GM18861 (cell line): ENCODE data around the gene LBX1.
"Not testable (repeated sequence)": the region's sequence is repeated elsewhere in the genome, so short reads cannot be mapped to it uniquely, and the experiment has no call there.

ENCODE experiments used
- ATAC-seq: cut with Tn5 transposase; IDR thresholded peaks from one replicate; pipeline ENCODE4 v1.9.1; 2021; ENCODE audit not compliant: unreplicated experiment

Gene LBX1

DNA sequence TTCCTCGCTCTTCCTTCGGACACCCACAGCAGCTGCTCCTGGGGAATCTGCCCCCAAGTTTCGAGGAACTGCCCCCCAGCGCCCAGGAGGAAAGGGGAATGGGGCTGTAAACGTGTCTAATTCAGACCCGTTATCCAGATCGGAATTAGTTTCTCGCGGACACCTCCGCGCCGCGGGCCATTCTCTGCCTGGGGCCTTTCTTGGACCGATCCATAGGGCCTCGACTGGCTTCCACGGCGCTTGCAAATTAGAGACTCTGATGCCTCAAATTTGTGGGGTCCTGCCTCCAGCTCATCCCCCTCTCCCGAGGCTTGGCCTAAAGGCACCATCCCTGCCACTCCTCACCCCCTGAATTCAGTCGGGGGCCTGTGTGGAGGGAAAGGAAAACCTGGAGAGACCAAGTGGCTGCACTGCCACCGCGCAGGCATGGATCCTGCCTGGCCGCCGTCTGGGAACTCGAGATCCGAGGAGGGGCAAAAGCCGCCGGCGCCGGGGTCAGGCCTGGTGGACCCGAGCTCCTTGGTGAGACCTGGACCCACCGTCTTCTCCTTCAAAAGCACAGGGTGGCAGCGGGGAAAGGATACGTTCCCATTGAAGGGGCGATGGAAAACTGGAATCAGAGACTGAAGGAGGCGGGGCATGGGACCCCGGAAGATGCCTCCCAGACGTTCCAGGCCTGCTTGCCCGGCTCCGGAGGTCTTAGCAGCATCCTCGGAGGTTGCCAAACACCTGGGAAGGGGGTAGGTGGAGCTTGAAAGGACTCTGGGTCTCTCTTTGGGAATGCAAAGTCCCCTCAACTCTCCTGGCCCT is 13.7 kb downstream of the LBX1 start:
- no peak for ATAC-seq

DNA sequence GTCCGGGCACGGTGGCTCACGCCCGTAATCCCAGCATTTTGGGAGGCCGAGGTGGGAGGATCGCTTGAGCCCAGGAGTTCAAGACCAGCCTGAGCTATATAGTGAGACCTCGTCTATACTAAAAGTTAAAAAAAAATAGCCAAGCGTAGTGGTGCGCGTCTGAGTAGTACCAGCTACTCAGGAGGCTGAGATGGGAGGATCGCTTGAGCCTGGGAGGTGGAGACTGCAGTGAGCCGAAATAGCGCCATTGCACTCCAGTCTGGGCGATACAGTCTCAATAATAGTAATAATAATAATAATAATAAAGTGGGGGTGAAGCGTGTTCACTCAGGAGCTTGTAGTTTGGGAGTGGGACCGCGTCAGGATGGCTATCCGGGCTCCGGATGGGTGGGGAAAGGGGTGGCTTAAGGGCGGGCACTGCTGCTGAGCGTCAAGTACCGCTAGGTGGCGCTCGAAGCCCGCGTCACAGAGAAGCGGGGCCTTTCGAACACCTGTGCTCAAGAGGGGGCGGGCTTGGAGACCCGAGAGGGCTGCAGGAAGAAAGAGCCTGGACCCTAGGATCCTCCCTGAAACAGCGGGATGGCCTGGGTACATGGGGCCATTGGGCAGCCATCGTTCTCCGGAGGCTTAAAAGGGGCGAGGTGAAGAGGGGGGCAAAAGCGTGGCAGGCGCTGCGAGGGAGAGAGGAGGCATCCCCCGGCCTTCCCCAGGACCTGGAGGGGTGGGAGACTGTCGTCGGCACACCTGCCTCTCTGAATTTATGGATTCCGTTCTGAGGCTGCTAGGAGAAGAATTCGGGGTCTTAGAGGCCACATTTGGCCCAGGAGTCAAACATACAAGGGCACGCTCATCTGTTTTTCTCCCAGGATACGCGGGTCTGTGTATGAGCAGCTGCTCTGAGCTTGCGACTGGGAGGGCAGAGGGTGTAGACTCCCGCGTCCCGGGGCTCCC is 14.5 kb downstream of the LBX1 start:
- no peak for ATAC-seq

DNA sequence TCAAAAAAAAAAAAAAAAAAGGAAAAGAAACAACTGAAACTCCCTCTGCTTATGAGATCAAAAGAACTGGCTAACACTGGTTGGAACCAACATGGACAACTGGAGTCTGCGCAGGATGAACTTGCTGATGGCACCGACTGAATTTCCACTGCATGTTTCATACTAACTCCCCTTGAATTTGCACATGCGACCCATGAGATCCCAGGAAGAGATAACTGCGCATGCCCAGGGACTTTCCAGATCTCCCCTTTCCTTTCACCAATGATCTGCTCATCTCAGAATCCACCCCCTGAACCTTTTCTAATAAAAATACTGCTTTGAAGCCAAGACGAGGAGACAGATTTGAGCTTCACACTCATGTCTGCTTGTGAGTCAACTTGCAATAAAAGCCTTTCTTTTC is 20.7 kb downstream of the LBX1 start:
- no peak for ATAC-seq

DNA sequence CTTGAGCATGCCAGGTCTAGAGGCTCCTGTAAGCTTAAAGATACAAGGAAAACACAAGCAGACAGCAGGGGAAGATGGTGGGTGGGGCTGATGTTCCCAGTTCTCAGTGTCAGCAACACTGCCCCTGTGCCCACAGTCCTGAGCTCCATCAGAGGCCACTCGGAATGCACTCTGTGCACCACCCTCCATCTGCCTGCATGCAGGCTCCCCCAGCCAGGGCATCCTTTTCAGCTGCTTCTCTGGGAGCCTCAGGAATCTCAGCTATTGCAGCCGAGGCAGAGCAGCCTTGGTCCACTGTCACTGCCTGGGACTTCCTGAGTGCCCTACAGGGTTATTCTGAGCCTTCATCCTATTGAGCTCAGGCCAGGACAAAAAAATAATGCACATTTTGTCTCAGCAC is 22.2 kb downstream of the LBX1 start:
- no peak for ATAC-seq

DNA sequence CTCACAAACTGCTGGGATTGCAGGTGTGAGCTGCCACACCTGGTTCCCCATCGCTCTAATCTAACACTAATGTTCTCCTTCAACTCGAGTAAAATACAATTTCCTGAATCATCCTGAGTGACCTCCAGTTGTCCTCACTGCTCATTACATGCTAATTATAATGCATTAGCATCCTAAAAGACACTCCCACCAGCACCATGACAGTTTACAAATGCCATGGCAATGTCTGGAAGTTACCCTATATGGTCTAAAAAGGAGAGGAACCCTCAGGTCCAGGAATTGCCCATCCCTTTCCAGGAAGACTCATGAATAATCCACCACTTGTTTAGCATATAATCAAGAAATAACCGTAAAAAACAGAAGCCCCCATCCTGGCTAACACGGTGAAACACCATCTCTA is 26.6 kb downstream of the LBX1 start:
- not testable (repeated sequence) for ATAC-seq

DNA sequence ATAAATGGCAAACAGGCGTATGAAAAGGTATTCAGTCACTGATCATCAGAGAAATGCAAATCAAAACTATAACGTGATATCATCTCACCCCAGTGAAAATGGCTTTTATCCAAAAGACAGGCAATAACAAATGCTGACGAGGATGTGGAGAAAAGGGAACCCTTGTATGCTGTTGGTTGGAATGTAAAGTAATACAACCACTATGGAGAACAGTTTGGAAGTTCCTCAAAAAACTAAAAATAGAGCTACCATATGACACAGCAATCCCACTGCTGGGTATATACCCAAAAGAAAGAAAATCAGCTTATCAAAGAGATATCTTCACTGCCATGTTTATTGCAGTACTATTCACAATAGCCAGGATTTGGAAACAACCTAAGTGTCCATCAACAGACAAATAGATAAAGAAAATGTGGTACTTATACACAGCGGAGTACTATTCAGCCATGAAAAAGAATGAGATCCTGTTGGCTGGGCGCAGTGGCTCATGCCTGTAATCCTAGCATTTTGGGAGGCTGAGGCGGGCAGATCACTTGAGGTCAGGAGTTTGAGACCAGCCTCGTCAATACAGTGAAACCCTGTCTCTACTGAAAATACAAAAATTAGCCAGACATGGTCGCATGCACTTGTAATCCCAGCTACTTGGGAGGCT is 30.8 kb downstream of the LBX1 start:
- not testable (repeated sequence) for ATAC-seq

DNA sequence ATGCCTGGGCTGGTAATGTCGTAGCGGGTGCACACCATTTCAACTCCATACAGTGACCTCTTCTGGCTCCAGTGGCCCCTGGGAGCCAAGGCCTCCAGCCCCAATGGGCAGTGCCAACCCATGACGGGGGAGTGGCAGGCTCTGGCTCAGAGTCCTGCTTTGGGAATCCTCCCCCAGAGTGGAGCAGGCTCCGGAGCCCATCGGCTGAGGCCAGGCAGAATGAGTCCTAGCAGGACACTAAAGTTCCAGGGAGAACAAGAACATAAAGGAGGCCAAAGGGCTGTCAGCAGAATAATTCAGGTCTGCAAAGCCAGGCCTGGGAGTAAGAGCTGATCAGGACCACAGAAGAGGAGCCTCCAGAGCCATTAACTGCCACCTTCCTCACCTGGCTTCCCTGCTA is 33.3 kb downstream of the LBX1 start:
- no peak for ATAC-seq

DNA sequence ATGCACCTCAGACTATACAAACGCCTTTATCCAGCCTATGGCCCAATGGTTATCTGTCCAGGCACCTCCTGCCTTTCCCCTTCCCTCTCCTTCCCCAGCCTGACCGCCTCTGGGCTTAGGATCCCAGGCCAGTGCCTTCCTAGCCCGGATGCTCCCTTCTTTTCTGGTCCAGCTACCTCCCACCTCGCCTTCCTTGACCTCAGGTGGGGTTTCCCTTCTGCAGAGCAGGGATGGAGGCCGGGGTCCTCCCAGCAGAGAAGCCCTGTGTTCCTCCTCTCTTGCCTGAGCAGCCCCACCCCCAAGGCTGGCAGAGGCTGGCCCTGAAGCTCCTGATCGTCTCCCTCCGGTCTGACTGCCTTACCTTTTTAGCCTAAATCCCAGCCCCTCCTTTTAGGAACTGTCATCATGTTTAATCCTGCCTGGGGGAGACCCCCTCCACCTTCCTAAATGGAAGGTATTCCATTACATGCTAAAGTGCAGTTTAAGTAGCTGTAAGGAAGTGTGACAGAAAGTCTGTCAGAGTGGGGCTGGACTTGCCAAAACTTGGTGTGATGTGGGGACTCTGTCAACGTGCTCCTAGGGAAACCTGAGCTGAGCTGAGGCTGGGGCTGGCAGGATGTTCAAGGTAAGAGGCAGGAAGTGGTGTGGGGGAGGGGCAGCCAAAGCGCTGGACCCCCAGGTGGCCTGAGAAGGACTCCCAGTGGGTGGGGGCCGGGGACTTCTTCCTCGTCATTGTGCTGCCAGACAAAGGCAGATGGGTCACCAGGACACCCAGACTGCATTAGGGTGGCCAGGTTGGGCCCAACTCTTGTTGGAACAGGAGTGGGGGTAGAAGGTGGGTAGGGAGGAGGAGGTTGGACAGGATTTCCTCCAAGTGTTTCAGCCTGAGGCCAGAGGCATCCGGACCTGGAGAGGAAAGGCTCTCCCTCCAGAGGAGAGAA is 39.5 kb downstream of the LBX1 start:
- ATAC-seq = no peak

DNA sequence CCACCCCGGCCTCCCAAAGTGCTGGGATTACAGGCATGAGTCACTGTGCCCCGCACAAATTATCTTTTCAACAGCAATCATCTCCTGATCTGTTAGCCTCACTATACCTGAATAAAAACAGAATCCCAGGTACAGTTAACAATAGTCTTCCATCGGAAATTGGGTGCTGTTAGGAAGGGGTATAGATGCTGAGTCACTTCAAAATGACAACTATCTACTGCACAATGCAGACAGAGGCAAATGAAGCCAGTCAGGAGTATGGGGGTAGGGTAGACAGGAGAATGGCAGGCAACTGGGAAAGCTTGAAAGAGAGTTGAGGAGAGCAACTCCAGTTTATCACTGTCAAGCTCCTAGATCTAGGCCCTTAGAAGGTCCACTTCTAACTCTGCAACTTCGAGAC is 40.3 kb downstream of the LBX1 start:
- no peak for ATAC-seq

DNA sequence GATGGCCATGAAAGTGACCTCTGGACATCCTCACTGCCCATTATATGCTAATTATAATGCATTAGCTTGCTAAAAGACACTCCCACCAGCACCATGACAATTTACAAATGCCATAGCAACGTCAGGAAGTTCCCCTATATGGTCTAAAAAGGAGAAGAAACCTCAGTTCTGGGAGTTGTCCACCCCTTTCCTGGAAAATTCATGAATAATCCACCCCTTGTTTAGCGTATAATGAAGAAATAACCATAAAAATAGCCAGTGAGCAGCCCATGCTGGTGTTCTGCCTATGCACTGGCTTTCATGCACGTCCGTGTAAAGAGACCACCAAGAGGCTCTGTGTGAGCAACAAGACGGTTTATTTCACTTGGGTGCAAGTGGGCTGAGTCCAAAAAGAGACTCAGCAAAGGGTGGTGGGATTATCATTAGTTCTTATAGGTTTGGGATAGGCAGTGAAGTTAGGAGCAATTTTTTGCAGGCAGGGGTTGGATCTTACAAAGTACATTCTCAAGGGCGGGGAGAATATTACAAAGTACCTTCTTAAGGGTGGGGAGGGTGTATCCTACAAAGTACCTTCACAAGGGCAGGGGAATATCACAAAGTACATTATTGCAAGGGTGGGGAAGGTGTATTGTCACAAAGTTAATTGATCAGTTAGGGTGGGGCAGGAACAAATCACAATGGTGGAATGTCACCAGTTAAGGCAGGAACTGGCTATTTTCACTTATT is 45.6 kb downstream of the LBX1 start:
- no peak for ATAC-seq

DNA sequence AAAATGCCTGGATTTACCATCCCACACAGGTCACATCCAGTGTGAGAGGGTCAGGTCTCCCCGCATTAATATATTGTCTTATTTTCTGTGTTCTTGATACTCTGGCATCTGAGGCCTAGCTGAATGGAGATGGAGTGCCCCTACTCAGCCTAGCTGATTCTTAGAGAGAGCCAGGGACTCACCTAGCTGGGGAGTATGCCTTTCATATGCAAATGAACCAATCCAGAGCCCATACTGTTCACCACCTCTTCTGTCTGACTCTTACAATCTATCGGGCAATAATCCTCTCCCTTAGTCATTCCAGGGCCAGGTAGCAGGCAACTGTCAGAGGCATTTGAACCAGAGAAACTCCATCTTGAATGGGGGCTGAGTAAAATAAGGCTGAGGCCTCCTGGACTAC is 46.3 kb downstream of the LBX1 start:
- ATAC-seq = no peak
